K562 (cell line): ENCODE data around the gene ARMH3. TPM values are rescaled to one million over a fixed set of nuclear protein-coding genes. Genes with fewer than 3 reads are reported as not detected.

ENCODE experiments used
- ATAC-seq: fragments of 200-7000 bp; cut with Tn5 transposase; 3 replicates; pipeline ENCODE4 v1.9.1; 2020; ENCODE audit warnings: moderate library complexity
- BruUV-seq: library from RNA; stranded (reverse); fragments of 400-500 nt; replicated peaks from 2 replicates; lab custom pipeline; 2021; lab: Mats Ljungman, UMichigan
- CTCF ChIA-PET: fragments of 300-600 bp; formaldehyde crosslinking; extraction: SDS; loops from one replicate; lab custom pipeline; 2021; ENCODE audit warnings: low intra/inter-chr PET ratio; lab: Yijun Ruan, JAX
- POLR2A ChIA-PET: fragments of 300-600, 350-650 bp; sonication (Branson Sonifier 250); formaldehyde crosslinking; extraction: SDS; loops from one replicate; lab custom pipeline; 2021; ENCODE audit warnings: antibody characterized with exemption, inconsistent platforms; lab: Yijun Ruan, JAX
- DNase-seq, 4 experiments: peaks; one replicate each; pipeline versions ENCODE4 v3.0.0 to v3.0.0-alpha.2; 2011 to 2018; ENCODE audit warnings: low spot score in 3 of 4, mixed read lengths in 3 of 4; ENCODE audit errors: extremely low read depth in 1 of 4
- FAIRE-seq: peaks from 2 replicates; lab custom pipeline; 2011; peaks lifted over from hg19 to GRCh38; lab: Jason Lieb, UNC
- H2AFZ ChIP-seq: 2 replicates; pipeline ENCODE4 v1.6.0; 2011; ENCODE audit warnings: low read depth, low read length, control low read depth, inconsistent platforms
- H3K27ac ChIP-seq: fragments of 200-600 bp; 3 replicates; pipeline ENCODE4 v1.8.0; 2011; ENCODE audit warnings: low read depth, mild to moderate bottlenecking, control low read depth, inconsistent platforms, low read length, moderate library complexity, mixed read lengths; ENCODE audit errors: extremely low read depth
- H3K27me3 ChIP-seq, 2 experiments: fragments of 300-600 bp in 1 of 2; 2 replicates in 1 of 2; 3 replicates in 1 of 2; pipeline versions ENCODE4 v1.6.0 to v1.8.0; 2011; ENCODE audit warnings: inconsistent platforms in 2 of 2, low read length in 2 of 2, mild to moderate bottlenecking in 1 of 2, mixed read lengths in 1 of 2, moderate library complexity in 1 of 2; ENCODE audit not compliant: control insufficient read depth in 2 of 2, insufficient read depth in 2 of 2
- H3K36me3 ChIP-seq: fragments of 300-600 bp; 3 replicates; pipeline ENCODE4 v1.8.0; 2011; ENCODE audit warnings: mild to moderate bottlenecking, low read length, inconsistent platforms; ENCODE audit not compliant: control insufficient read depth, insufficient read depth
- H3K4me1 ChIP-seq, 2 experiments: fragments of 200-600 bp in 1 of 2; replicated peaks in 1 of 2; 2 replicates in 1 of 2; 3 replicates in 1 of 2; pipeline versions ENCODE4 v1.5.1 to v1.8.0; 2011; ENCODE audit warnings: inconsistent platforms in 2 of 2, low read length in 2 of 2, mild to moderate bottlenecking in 1 of 2, mixed read lengths in 1 of 2, moderate library complexity in 1 of 2; ENCODE audit not compliant: control insufficient read depth in 2 of 2, insufficient read depth in 2 of 2
- H3K4me2 ChIP-seq: 2 replicates; pipeline ENCODE4 v1.6.1; 2011; ENCODE audit warnings: low read length, control low read depth, inconsistent platforms, mixed read lengths; ENCODE audit not compliant: insufficient read depth
- H3K4me3 ChIP-seq: fragments of 200-600 bp; sonication (generic), shearing (Covaris generic); 2 replicates; pipeline ENCODE4 v1.5.1; 2016; ENCODE audit warnings: control low read depth, inconsistent platforms
- H3K79me2 ChIP-seq: fragments of 200-600 bp; 3 replicates; pipeline ENCODE4 v1.8.0; 2011; ENCODE audit warnings: low read length, inconsistent platforms; ENCODE audit not compliant: control insufficient read depth, insufficient read depth
- H3K9ac ChIP-seq, 2 experiments: 2 replicates each; pipeline versions ENCODE4 v1.6.0 to v1.6.1; 2011; ENCODE audit warnings: low read depth in 2 of 2, low read length in 2 of 2, control low read depth in 1 of 2, inconsistent platforms in 1 of 2, mild to moderate bottlenecking in 1 of 2, mixed read lengths in 1 of 2; ENCODE audit not compliant: insufficient read depth in 1 of 2
- H3K9me1 ChIP-seq: one replicate; pipeline ENCODE4 v1.6.0; 2011; ENCODE audit warnings: inconsistent platforms, mild to moderate bottlenecking, low read length, moderate library complexity; ENCODE audit not compliant: control insufficient read depth, insufficient read depth
- H3K9me3 ChIP-seq: replicated peaks from 2 replicates; pipeline ENCODE4 v1.5.1; 2011; ENCODE audit warnings: low read depth, low read length, inconsistent platforms; ENCODE audit not compliant: control insufficient read depth, insufficient read depth
- H4K20me1 ChIP-seq: replicated peaks from 2 replicates; pipeline ENCODE4 v1.6.1; 2011; ENCODE audit warnings: low read length, inconsistent platforms, mixed read lengths; ENCODE audit not compliant: control insufficient read depth, insufficient read depth
- CREBBP ChIP-seq: IDR thresholded peaks from one replicate; pipeline ENCODE4 v1.6.1; 2012; ENCODE audit warnings: low read depth, mild to moderate bottlenecking, control low read depth, inconsistent platforms, low read length
- ETV5 ChIP-seq: sonication (generic); formaldehyde crosslinking; IDR thresholded peaks from 2 replicates; pipeline ENCODE4 v1.4.0; 2020; ENCODE audit warnings: low read depth, mild to moderate bottlenecking, missing genetic modification reagents
- ZC3H4 ChIP-seq: sonication (generic); formaldehyde crosslinking; IDR thresholded peaks from 2 replicates; pipeline ENCODE4 v1.9.0; 2021; ENCODE audit warnings: missing genetic modification reagents, borderline replicate concordance
- ZFP30 ChIP-seq: fragments of 250-450 bp; sonication (Bioruptor Pico); IDR thresholded peaks from 2 replicates; pipeline ENCODE4 v1.8.0; 2022; ENCODE audit warnings: moderate library complexity, mild to moderate bottlenecking, inconsistent platforms, borderline replicate concordance
- WGBS: fragments of 100-300 bp; shearing (Covaris generic); methylation state at CpG from one replicate; pipeline ENCODE4 v1.1.6; 2016; ENCODE audit warnings: low coverage, mixed read lengths; ENCODE audit not compliant: insufficient coverage; ENCODE audit errors: missing lambda C conversion rate; 5-methylcytosine and 5-hydroxymethylcytosine counted together
- in situ Hi-C: fragments of 300-500 bp; cut with MboI; formaldehyde crosslinking; loops from 4 replicates; pipeline ENCODE4 v1.15.0; 2018; ENCODE audit warnings: inconsistent platforms, mixed read lengths
- intact Hi-C: fragments of 100-400 bp; cut with micrococcal nuclease; formaldehyde crosslinking; loops from 2 replicates; pipeline ENCODE4 v1.14.2; 2022
- polyA plus RNA-seq, 8 experiments: library from polyadenylated mRNA; depleted of rRNA in 4 of 8; stranded (reverse) in 5 of 8; unstranded in 3 of 8; fragments of >200 nt; fragmentation: Nextera tagmentation in 2 of 8; fragmentation: Illumina TruSeq in 1 of 8; extraction: Ambion mirVana in 2 of 8; extraction: Trizol in 1 of 8; gene quantifications; 2 replicates each; pipeline versions ENCODE4 v1.2.1 to v1.2.3, GENCODE V29; 2011 to 2014; ENCODE audit warnings: inconsistent platforms in 1 of 8, missing spikeins in 1 of 8
- total RNA-seq, 7 experiments: library from RNA; depleted of rRNA in 6 of 7; stranded (reverse); fragments of >200 nt in 6 of 7; fragmentation: Illumina TruSeq in 2 of 7; extraction: Trizol in 2 of 7; gene quantifications; 2 replicates each; pipeline versions ENCODE4 v1.2.1 to v1.2.3, GENCODE V29; 2011 to 2021; ENCODE audit warnings: low replicate concordance in 1 of 7
- TF ChIP-seq, protein P1 (sequence below), 3 experiments: IDR thresholded peaks in 2 of 3; conservative IDR thresholded peaks in 1 of 3; 2 replicates each; pipeline ENCODE4 v1.5.1; 2011 to 2012; ENCODE audit warnings: low read length in 3 of 3, mild to moderate bottlenecking in 3 of 3, control low read depth in 2 of 3, improper control_type of control experiment in 1 of 3, inconsistent platforms in 1 of 3, low read depth in 1 of 3, mixed read lengths in 1 of 3, moderate library complexity in 1 of 3; ENCODE audit not compliant: insufficient read depth in 2 of 3
- TF ChIP-seq, protein P2 (sequence below): conservative IDR thresholded peaks from 2 replicates; pipeline ENCODE4 v1.6.1; 2011; ENCODE audit warnings: low read depth, mild to moderate bottlenecking, low read length; ENCODE audit not compliant: control insufficient read depth
- TF ChIP-seq, protein P3 (sequence below), 2 experiments: IDR thresholded peaks; 2 replicates each; pipeline ENCODE4 v1.6.1; 2011; ENCODE audit warnings: borderline replicate concordance in 1 of 2, control low read depth in 1 of 2, low read depth in 1 of 2, low read length in 1 of 2, mild to moderate bottlenecking in 1 of 2, mixed read lengths in 1 of 2, moderate library complexity in 1 of 2; ENCODE audit not compliant: insufficient read depth in 1 of 2, insufficient read length in 1 of 2, poor library complexity in 1 of 2, severe bottlenecking in 1 of 2; ENCODE audit errors: extremely low read depth in 1 of 2

Gene ARMH3
- total and polyA plus RNA-seq, 9 of the 15 experiments (the other 6 are each of a cell fraction or from before 2014, with no cell fraction given) = 0.29 to 0.73 TPM; not detected in 7

DNA sequence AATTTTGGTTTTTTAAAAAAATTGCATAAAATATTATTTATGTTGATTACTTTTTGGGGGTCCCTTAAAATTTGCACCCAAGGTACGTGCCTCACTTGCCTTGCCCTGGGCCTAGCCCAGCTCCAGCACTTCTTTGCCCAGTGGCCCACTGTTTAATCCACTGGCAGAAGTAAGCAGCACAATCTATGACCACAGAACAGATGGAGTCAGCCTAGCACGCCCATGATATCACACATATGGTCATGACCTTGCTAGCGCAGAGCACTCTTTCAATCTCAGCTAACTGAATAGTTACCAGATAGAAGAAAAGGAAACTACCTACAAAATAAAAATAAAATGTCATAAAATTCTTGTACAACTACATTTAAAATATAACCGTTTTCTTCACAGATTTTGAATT, 243.4 kb downstream of the ARMH3 start:
- H3K4me2 ChIP-seq = no peak overlapping the region
- DNase-seq (no peak), FAIRE-seq (no peak), ATAC-seq (no peak)
- CTCF ChIA-PET = no interaction called here
- POLR2A ChIA-PET = interaction anchor here (1.6 kb wide), 1 partner anchor 27 kb away, joined by 6 read pairs; no protein-coding TSS in a partner anchor
- intact Hi-C loops (no loop called here), in situ Hi-C loops (no loop called here)
- H3K79me2 ChIP-seq = peaks cover 80% of the 10 kb centered on the region
- no TSS peak for BruUV-seq
- H3K27me3 ChIP-seq = no peaks in the 10 kb centered on the region
- peaks cover 7 to 9% of the 10 kb centered on the region in 2 experiments; a peak in 3 of 5 replicates for H3K4me1 ChIP-seq
- H3K9me1 ChIP-seq = no peaks in the 10 kb centered on the region
- peaks cover 68% of the 10 kb centered on the region for H3K36me3 ChIP-seq
- H3K9ac ChIP-seq = no peak overlapping the region
- WGBS = 74% methylated on average over 4 of the region's 4 CpGs
- H3K4me3 ChIP-seq = no peak overlapping the region
- H3K9me3 ChIP-seq = no peaks in the 10 kb centered on the region
- H2AFZ ChIP-seq = no peak overlapping the region
- H4K20me1 ChIP-seq = peaks cover 35% of the 10 kb centered on the region
- no peak overlapping the region for H3K27ac ChIP-seq
- TF ChIP-seq, protein P1, sequence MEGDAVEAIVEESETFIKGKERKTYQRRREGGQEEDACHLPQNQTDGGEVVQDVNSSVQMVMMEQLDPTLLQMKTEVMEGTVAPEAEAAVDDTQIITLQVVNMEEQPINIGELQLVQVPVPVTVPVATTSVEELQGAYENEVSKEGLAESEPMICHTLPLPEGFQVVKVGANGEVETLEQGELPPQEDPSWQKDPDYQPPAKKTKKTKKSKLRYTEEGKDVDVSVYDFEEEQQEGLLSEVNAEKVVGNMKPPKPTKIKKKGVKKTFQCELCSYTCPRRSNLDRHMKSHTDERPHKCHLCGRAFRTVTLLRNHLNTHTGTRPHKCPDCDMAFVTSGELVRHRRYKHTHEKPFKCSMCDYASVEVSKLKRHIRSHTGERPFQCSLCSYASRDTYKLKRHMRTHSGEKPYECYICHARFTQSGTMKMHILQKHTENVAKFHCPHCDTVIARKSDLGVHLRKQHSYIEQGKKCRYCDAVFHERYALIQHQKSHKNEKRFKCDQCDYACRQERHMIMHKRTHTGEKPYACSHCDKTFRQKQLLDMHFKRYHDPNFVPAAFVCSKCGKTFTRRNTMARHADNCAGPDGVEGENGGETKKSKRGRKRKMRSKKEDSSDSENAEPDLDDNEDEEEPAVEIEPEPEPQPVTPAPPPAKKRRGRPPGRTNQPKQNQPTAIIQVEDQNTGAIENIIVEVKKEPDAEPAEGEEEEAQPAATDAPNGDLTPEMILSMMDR (IDR thresholded peaks at IDR 0.05 in 2 of 3, conservative IDR thresholded peaks at IDR 0.05 in 1 of 3; ENCODE audit: insufficient read depth in 2 of 3, low read depth in 1 of 3, low read length in 3 of 3) = no peak
- TF ChIP-seq, protein P2, sequence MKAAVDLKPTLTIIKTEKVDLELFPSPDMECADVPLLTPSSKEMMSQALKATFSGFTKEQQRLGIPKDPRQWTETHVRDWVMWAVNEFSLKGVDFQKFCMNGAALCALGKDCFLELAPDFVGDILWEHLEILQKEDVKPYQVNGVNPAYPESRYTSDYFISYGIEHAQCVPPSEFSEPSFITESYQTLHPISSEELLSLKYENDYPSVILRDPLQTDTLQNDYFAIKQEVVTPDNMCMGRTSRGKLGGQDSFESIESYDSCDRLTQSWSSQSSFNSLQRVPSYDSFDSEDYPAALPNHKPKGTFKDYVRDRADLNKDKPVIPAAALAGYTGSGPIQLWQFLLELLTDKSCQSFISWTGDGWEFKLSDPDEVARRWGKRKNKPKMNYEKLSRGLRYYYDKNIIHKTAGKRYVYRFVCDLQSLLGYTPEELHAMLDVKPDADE = no peak
- TF ChIP-seq, protein P3, sequence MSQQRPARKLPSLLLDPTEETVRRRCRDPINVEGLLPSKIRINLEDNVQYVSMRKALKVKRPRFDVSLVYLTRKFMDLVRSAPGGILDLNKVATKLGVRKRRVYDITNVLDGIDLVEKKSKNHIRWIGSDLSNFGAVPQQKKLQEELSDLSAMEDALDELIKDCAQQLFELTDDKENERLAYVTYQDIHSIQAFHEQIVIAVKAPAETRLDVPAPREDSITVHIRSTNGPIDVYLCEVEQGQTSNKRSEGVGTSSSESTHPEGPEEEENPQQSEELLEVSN (IDR thresholded peaks at IDR 0.05; ENCODE audit: borderline replicate concordance in 1 of 2, extremely low read depth in 1 of 2, insufficient read depth in 1 of 2, insufficient read length in 1 of 2, low read depth in 1 of 2, low read length in 1 of 2, poor library complexity in 1 of 2, severe bottlenecking in 1 of 2) = no peak
- TF ChIP-seq CREBBP (no peak), ZC3H4 (CRISPR knock-in tag) (no peak), ETV5 (CRISPR knock-in tag) (no peak), ZFP30 (CRISPR knock-in tag) (no peak)
